Erythroblast (primary cell): ENCODE data around the gene PSD.
A peak's percentile ranks its signal among the peaks of the same experiment; 100 is the strongest.

ENCODE experiments used
- DNase-seq, 2 experiments: peaks; one replicate each; lab custom pipeline; 2025; lab: John Stamatoyannopoulos, UW
- GATA1 ChIP-seq: IDR thresholded peaks from 2 replicates; pipeline ENCODE4 v1.6.1; 2011; ENCODE audit warnings: low read depth, mild to moderate bottlenecking, control low read depth, low read length, moderate library complexity
- POLR2A ChIP-seq: IDR thresholded peaks from 2 replicates; pipeline ENCODE4 v1.6.1; 2011; ENCODE audit warnings: mild to moderate bottlenecking, low read length

The PSD gene

DNA sequence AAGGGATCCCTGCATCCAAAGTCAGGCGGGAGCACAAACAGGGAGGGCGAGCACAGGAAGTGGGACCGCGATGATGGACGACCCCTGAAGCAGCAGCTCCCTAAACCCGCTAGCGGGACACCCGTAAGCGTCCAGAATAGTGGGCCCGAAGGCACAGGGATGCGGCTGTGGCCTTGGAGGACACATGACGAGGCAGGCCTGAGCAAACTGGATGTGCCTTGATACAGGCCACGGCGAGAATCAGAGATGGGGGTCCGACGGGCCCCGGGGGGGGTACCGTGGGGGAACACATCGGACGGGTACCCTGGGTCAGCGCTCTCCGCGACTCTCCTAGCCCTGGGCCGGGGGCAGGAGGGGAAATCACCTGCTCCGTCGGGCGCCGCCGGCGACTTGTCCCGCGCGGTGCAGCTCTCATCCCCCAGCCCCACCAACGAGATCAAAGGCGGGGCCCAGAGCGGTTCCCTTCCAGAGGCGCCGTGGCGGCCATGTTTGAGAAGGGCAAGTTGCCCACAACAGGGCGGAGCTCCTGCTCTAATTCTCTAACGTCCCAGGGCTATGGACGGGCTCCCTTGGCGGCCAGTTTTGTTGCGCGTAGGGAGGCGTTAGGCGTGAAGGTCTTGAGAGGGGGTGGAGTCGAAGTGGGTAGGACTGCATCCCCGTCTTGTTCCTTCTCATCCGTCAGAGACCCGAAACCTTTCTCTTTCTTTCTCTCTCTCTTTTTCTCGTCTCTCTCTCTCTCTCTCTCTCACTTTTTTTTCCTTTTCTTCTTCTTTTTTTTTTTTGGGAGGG is 13.8 kb upstream of the PSD start, which contains the start of gene CUEDC2:
TSS of gene CUEDC2 (minus strand) at position 413 of the 789 bp plus-strand sequence. CDS start 7,386 bp downstream, outside the sequence.
- no peak for TF ChIP-seq GATA1
- peak; percentile 71 for TF ChIP-seq POLR2A
- peak; percentile 97 for DNase-seq

DNA sequence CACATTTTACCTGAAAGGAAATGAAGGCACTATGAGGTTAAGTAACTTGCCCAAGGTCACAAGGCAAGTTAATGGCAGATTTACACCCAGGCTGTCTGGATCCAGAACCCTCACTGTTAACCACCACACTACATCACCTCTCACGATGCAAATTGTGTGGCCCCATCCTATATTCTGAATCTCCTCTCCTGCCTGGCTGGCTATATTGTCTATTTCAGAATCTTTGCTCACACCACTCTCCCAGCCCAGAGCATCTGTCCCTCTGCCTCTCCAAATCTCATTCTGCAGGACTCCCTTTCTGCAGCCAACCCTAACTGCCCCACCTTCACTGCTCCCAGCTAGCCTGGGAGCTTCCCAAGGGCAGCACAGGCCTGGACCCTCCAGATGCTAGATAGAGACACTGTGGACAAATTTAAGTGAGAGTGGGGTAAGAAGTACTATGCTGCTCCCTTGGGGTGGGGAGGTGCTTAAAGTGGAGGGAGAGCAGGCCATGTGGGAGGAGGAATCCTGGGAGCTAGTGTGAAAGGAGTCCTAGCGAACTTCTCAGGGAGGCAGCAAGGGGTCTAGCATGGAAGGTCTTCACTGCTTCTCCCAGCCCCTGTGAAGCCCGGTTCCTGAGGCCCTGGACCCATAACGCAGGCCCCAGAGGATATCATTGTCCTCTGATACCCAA is 13.0 kb upstream of the PSD start:
- TF ChIP-seq POLR2A: no peak
- TF ChIP-seq GATA1: no peak
- DNase-seq: peak in 1 of 2 experiments; percentile 60

GRCh38 chr10:102429468-102429867 is 10.9 kb upstream of the PSD start:
- no peak for DNase-seq
- no peak for TF ChIP-seq POLR2A
- TF ChIP-seq GATA1: no peak

GRCh38 chr10:102426803-102427287 is 8.3 kb upstream of the PSD start:
- TF ChIP-seq POLR2A (no peak), GATA1 (no peak)
- DNase-seq: no peak

- no peak for TF ChIP-seq GATA1
- no peak for DNase-seq
These were observed 6.9 kb upstream of the PSD start for GRCh38 chr10:102425444-102425843.

- no peak for DNase-seq
- TF ChIP-seq GATA1 (no peak), POLR2A (no peak)
These were observed 6.3 kb upstream of the PSD start for GRCh38 chr10:102424916-102425315.

DNA sequence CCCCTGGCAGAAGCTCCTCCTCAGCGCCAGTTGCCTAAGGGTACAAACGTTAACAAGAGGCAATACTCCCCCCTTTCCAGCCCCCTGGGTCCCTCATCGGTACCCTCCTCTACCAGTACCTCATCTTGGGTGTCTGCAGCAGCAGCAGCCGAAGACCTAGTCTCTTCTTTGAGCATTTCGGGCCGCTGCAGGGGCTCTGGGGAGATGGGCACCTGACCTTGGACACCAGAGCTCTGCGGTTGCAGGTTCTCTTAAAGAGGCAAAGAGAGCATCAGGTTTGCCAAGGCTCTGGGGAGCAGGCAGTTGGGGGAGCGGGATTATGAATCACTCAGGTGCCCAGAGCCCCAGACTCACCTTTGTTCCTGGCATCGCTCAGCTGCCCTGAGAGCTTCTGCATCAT is 5.6 kb upstream of the PSD start:
- DNase-seq: no peak
- TF ChIP-seq GATA1 (no peak), POLR2A (no peak)

DNA sequence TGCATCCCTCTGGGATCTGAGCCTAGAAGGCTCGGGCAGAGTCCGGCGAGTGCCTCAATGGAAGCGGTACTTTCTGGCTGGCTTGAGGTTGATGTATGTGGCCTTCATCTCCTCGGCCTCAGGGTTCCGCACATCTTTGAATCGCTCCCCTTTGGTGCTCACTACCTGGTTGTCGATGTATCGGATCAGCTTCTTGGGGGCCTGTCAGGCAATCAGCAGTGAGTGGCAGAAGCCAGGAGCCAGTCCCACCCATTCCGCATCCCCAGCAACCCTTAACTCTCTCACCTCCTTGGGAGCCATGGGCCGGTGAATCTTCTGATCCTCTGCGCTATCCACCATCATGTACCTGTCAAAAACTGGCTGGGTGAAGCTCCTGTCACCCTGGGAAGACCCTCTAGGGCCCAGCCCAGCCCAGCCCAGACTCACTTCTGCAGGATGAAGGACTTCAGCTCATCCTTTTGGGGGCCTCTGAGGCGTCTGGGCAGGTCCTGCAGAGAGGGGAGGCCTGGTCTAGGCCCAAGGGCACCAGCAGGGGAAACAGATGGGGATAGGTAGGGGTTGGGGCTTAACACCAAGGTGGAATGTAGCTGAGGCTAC is 4.9 kb upstream of the PSD start:
- TF ChIP-seq POLR2A: no peak
- TF ChIP-seq GATA1: no peak
- no peak for DNase-seq

DNA sequence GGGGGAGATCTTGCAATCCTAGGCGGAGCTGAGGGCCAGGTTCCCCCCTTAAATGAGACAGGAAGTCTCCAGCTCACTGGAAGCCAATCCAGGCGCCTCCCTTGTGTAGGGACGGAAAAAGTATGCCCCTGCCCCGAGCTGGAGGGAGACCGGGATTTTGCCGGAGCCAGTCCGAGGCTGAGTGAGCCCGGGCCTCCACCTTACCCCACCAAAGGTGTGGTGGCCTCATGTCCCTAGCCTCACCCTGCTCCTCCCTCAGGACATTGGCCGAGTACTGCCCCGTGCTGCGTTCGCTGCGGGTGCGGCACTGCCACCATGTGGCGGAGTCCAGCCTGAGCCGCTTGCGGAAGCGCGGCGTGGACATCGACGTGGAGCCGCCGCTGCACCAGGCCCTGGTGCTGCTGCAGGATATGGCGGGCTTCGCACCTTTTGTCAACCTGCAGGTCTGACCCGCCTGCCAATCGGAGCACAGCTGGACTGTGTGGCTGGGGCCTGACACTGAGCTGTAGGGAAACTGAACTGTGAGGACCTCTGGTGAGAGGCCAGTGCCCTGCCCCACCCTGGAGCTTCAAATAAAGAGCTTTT is 4.1 kb upstream of the PSD start:
- TF ChIP-seq POLR2A: no peak
- TF ChIP-seq GATA1: no peak
- peak; percentile 82 to 87 for DNase-seq

GRCh38 chr10:102421757-102422512 is 3.4 kb upstream of the PSD start:
- peak; percentile 30 for TF ChIP-seq POLR2A
- TF ChIP-seq GATA1: no peak
- DNase-seq: peak; percentile 76 to 83

- TF ChIP-seq GATA1: no peak
- TF ChIP-seq POLR2A: no peak
- DNase-seq: no peak
These were observed 2.8 kb upstream of the PSD start for GRCh38 chr10:102421507-102421756.

GRCh38 chr10:102420714-102421506 is 2.3 kb upstream of the PSD start, which contains the start of gene FBXL15:
FBXL15 (plus strand) TSS chr10:102420836; CDS start chr10:102421130, 294 bp downstream.
- peak; percentile 97 to 98 for DNase-seq
- no peak for TF ChIP-seq GATA1
- TF ChIP-seq POLR2A: peak; percentile 60
